H9 (cell line): ENCODE results near the gene CLEC10A. TPM values are rescaled to one million over a fixed set of nuclear protein-coding genes. Genes with fewer than 3 reads are reported as not detected.
"Not testable (repeated sequence)": the region's sequence is repeated elsewhere in the genome, so short reads cannot be mapped to it uniquely, and the experiment has no call there.

Experiments
- DNase-seq: peaks from one replicate; pipeline ENCODE4 v3.0.0-alpha.2; 2017
- H2AFZ ChIP-seq: one replicate; pipeline ENCODE4 v1.6.1; 2013; ENCODE audit warnings: mild to moderate bottlenecking, low read length, control low read depth, moderate library complexity
- H2AK5ac ChIP-seq: 2 replicates; pipeline ENCODE4 v1.6.1; 2013; ENCODE audit warnings: low read length, control low read depth, mixed read lengths; ENCODE audit not compliant: insufficient read length
- H2BK120ac ChIP-seq: one replicate; pipeline ENCODE4 v1.6.1; 2013; ENCODE audit warnings: low read depth, mild to moderate bottlenecking, low read length, control low read depth, inconsistent platforms; ENCODE audit not compliant: poor library complexity, severe bottlenecking
- H2BK12ac ChIP-seq: 2 replicates; pipeline ENCODE4 v1.6.1; 2013; ENCODE audit warnings: low read length, control low read depth, mixed read lengths, low read depth; ENCODE audit not compliant: insufficient read length
- H2BK15ac ChIP-seq: 2 replicates; pipeline ENCODE4 v1.6.1; 2013; ENCODE audit warnings: low read depth, low read length, control low read depth
- H2BK20ac ChIP-seq: one replicate; pipeline ENCODE4 v1.6.1; 2013; ENCODE audit warnings: low read depth, mild to moderate bottlenecking, low read length, control low read depth, inconsistent platforms; ENCODE audit not compliant: poor library complexity, severe bottlenecking
- H2BK5ac ChIP-seq: 2 replicates; pipeline ENCODE4 v1.6.1; 2013; ENCODE audit warnings: low read length, control low read depth, mixed read lengths; ENCODE audit not compliant: insufficient read length
- H3K14ac ChIP-seq: 2 replicates; pipeline ENCODE4 v1.6.1; 2013; ENCODE audit warnings: low read length, control low read depth; ENCODE audit not compliant: insufficient read depth
- H3K18ac ChIP-seq: 2 replicates; pipeline ENCODE4 v1.6.1; 2013; ENCODE audit warnings: low read depth, mild to moderate bottlenecking, mixed read lengths, low read length, control low read depth; ENCODE audit not compliant: insufficient read length
- H3K23ac ChIP-seq: 2 replicates; pipeline ENCODE4 v1.6.1; 2013; ENCODE audit warnings: low read length, control low read depth, mixed read lengths, low read depth; ENCODE audit not compliant: insufficient read length
- H3K23me2 ChIP-seq: 2 replicates; pipeline ENCODE4 v1.6.1; 2013; ENCODE audit warnings: low read depth, mild to moderate bottlenecking, mixed read lengths, low read length, control low read depth; ENCODE audit not compliant: insufficient read length, poor library complexity, severe bottlenecking
- H3K27ac ChIP-seq: 2 replicates; pipeline ENCODE4 v1.5.1; 2013; ENCODE audit warnings: low read length, control low read depth, mixed read lengths, low read depth; ENCODE audit not compliant: insufficient read length
- H3K27me3 ChIP-seq: 2 replicates; pipeline ENCODE4 v1.6.1; 2013; ENCODE audit warnings: low read length, control low read depth, inconsistent platforms; ENCODE audit not compliant: insufficient read depth
- H3K4ac ChIP-seq: 2 replicates; pipeline ENCODE4 v1.6.1; 2013; ENCODE audit warnings: low read depth, mild to moderate bottlenecking, control low read depth, inconsistent platforms, low read length, moderate library complexity
- H3K4me1 ChIP-seq: 2 replicates; pipeline ENCODE4 v1.6.1; 2013; ENCODE audit warnings: low read length, control low read depth, inconsistent platforms; ENCODE audit not compliant: insufficient read depth
- H3K4me2 ChIP-seq: 2 replicates; pipeline ENCODE4 v1.6.1; 2013; ENCODE audit warnings: low read length, control low read depth, mixed read lengths; ENCODE audit not compliant: insufficient read length, insufficient read depth
- H3K56ac ChIP-seq: 2 replicates; pipeline ENCODE4 v1.6.1; 2013; ENCODE audit warnings: low read depth, mild to moderate bottlenecking, mixed read lengths, low read length, control low read depth; ENCODE audit not compliant: insufficient read length
- H3K79me1 ChIP-seq: 2 replicates; pipeline ENCODE4 v1.6.1; 2013; ENCODE audit warnings: low read depth, mild to moderate bottlenecking, moderate library complexity, low read length, control low read depth, inconsistent platforms; ENCODE audit not compliant: insufficient read depth, poor library complexity, severe bottlenecking
- H3K79me2 ChIP-seq: 2 replicates; pipeline ENCODE4 v1.6.1; 2013; ENCODE audit warnings: low read length, control low read depth, inconsistent platforms; ENCODE audit not compliant: insufficient read depth
- H3K9ac ChIP-seq: 2 replicates; pipeline ENCODE4 v1.6.1; 2013; ENCODE audit warnings: low read length, control low read depth, mixed read lengths; ENCODE audit not compliant: insufficient read length; ENCODE audit errors: extremely low read depth
- H3K9me3 ChIP-seq: one replicate; pipeline ENCODE4 v1.6.1; 2013; ENCODE audit warnings: low read depth, low read length, inconsistent platforms; ENCODE audit not compliant: control insufficient read depth
- H3T11ph ChIP-seq: one replicate; pipeline ENCODE4 v1.6.1; 2013; ENCODE audit warnings: mild to moderate bottlenecking, low read length, control low read depth, inconsistent platforms
- H4K20me1 ChIP-seq: one replicate; pipeline ENCODE4 v1.6.1; 2013; ENCODE audit not compliant: control insufficient read depth, insufficient read length, insufficient read depth
- H4K5ac ChIP-seq: 2 replicates; pipeline ENCODE4 v1.6.1; 2013; ENCODE audit warnings: low read depth, mild to moderate bottlenecking, mixed read lengths, low read length, control low read depth; ENCODE audit not compliant: insufficient read length
- H4K8ac ChIP-seq: replicated peaks from 2 replicates; pipeline ENCODE4 v1.6.1; 2013; ENCODE audit warnings: low read length, control low read depth, mixed read lengths, low read depth; ENCODE audit not compliant: insufficient read length
- H4K91ac ChIP-seq: 2 replicates; pipeline ENCODE4 v1.6.1; 2013; ENCODE audit warnings: low read depth, mild to moderate bottlenecking, moderate library complexity, mixed read lengths, low read length, control low read depth; ENCODE audit not compliant: insufficient read length
- H3K27ac Mint-ChIP-seq, 3 experiments: 2 replicates in 2 of 3; 3 replicates in 1 of 3; pipeline ENCODE4 v1.8.0; 2020 to 2021; ENCODE audit warnings: mixed read lengths in 3 of 3, mild to moderate bottlenecking in 1 of 3, moderate library complexity in 1 of 3
- H3K27me3 Mint-ChIP-seq: 2 replicates; pipeline ENCODE4 v1.8.0; 2021; ENCODE audit warnings: low read depth, mild to moderate bottlenecking, moderate library complexity, mixed read lengths
- H3K36me3 Mint-ChIP-seq, 3 experiments: 2 replicates in 2 of 3; 3 replicates in 1 of 3; pipeline ENCODE4 v1.8.0; 2020 to 2021; ENCODE audit warnings: low read depth in 3 of 3, mixed read lengths in 3 of 3; ENCODE audit not compliant: insufficient read depth in 1 of 3
- H3K4me1 Mint-ChIP-seq, 2 experiments: 2 replicates each; pipeline ENCODE4 v1.8.0; 2020; ENCODE audit warnings: mixed read lengths in 2 of 2
- H3K4me3 Mint-ChIP-seq, 2 experiments: 2 replicates in 1 of 2; 3 replicates in 1 of 2; pipeline ENCODE4 v1.8.0; 2020 to 2021; ENCODE audit warnings: mild to moderate bottlenecking in 2 of 2, mixed read lengths in 2 of 2, moderate library complexity in 1 of 2
- H3K9me3 Mint-ChIP-seq, 2 experiments: 2 replicates in 1 of 2; 3 replicates in 1 of 2; pipeline ENCODE4 v1.8.0; 2020; ENCODE audit warnings: mild to moderate bottlenecking in 2 of 2, mixed read lengths in 2 of 2, moderate library complexity in 1 of 2
- CTCF ChIP-seq: fragments of 200-600 bp; sonication (generic); conservative IDR thresholded peaks from 3 replicates; pipeline ENCODE4 v1.8.0; 2021; ENCODE audit warnings: antibody characterized with exemption, mild to moderate bottlenecking
- WGBS: extraction: QIAGEN DNeasy Blood & Tissue Kit; methylation state at CpG from one replicate; pipeline ENCODE4 v1.1.7; 2013; ENCODE audit warnings: missing lambda C conversion rate, low lambda C conversion rate, mixed read lengths; ENCODE audit not compliant: insufficient read length; ENCODE audit errors: extremely low coverage; 5-methylcytosine and 5-hydroxymethylcytosine counted together
- total RNA-seq: library from RNA; stranded (reverse); gene quantifications from 2 replicates; pipeline ENCODE4 v1.2.1, GENCODE V29; 2021

The CLEC10A gene
- total RNA-seq, 1 experiment from 2014 or later: not detected

- Histone ChIP-seq H3K23ac (no peak overlapping the region), H3K56ac (no peak overlapping the region), H2BK15ac (no peak overlapping the region), H4K8ac (no peak overlapping the region), H2BK5ac (no peak overlapping the region), H4K91ac (no peak overlapping the region), H2BK20ac (no peak overlapping the region), H2BK120ac (no peak overlapping the region), H3K9ac (no peak overlapping the region), H3K9me3 (no peaks in the 10 kb centered on the region), H4K5ac (no peak overlapping the region), H3K18ac (no peak overlapping the region), H3K4me1 (no peaks in the 10 kb centered on the region; the same call in 1 of the 2 replicates), H2BK12ac (no peak overlapping the region), H3K14ac (no peak overlapping the region), H3K79me1 (no peaks in the 10 kb centered on the region), H2AFZ (no peak overlapping the region), H3K4ac (no peak overlapping the region), H3T11ph (no peak overlapping the region), H3K27me3 (no peaks in the 10 kb centered on the region), H3K4me2 (no peak overlapping the region), H3K79me2 (no peaks in the 10 kb centered on the region), H2AK5ac (no peak overlapping the region), H4K20me1 (no peaks in the 10 kb centered on the region), H3K23me2 (no peaks in the 10 kb centered on the region), H3K27ac (no peak overlapping the region)
- WGBS: no CpG with 5 or more reads among the region's 10 CpGs
- Mint-ChIP-seq H3K36me3 (no peaks in the 10 kb centered on the region), H3K27me3 (peaks cover 11% of the 10 kb centered on the region), H3K27ac (no peak overlapping the region), H3K4me1 (peaks cover 6 to 9% of the 10 kb centered on the region in 2 experiments), H3K9me3 (no peaks in the 10 kb centered on the region; a peak in 1 of 5 replicates), H3K4me3 (no peak overlapping the region)
- DNase-seq: no peak
- no peak for TF ChIP-seq CTCF
Measured at GRCh38 chr17:7094652-7095019, 14.6 kb upstream of the CLEC10A start.

GRCh38 chr17:7091311-7092005 lies 11.4 kb upstream of the CLEC10A start:
- not testable (repeated sequence) for H2BK15ac ChIP-seq, H3K18ac ChIP-seq, H3K9ac ChIP-seq, H3K27me3 ChIP-seq, H2BK5ac ChIP-seq, H3K14ac ChIP-seq, H3T11ph ChIP-seq, H4K20me1 ChIP-seq, H3K27ac ChIP-seq, H3K4me3 Mint-ChIP-seq, H3K36me3 Mint-ChIP-seq, H2AFZ ChIP-seq, H4K5ac ChIP-seq, H3K23ac ChIP-seq, H3K9me3 ChIP-seq, H2BK20ac ChIP-seq, H3K4me2 ChIP-seq, H3K4ac ChIP-seq, H3K4me1 ChIP-seq, H3K9me3 Mint-ChIP-seq, H3K56ac ChIP-seq, H3K79me2 ChIP-seq, H3K79me1 ChIP-seq, DNase-seq, H2BK12ac ChIP-seq, H3K23me2 ChIP-seq, H3K27ac Mint-ChIP-seq, H4K91ac ChIP-seq, H2AK5ac ChIP-seq, H4K8ac ChIP-seq, H2BK120ac ChIP-seq
- Mint-ChIP-seq H3K27me3 (peaks cover 12% of the 10 kb centered on the region), H3K4me1 (peaks cover 13 to 14% of the 10 kb centered on the region in 2 experiments)
- WGBS: no CpG with 5 or more reads among the region's 28 CpGs
